ENCODE data around the gene FBF1.

DNA sequence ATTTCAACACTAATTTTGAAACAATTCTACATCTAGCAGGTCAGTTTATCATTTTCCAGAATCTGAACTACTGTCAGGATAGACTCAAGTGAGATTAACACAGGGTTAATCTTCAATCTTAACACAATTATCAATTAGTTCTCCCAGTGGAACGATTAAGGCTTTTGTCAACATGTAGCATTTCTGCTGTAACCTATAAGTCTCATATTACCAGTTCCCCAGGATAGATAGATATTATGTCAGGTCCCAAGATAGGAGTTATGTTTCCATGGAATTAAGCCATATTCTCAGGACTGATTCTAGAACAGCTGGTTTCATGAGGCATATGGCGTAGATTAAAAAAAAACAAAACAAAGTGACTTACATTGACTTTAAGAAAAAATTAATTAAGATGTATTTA is 4.4 kb upstream of the FBF1 start:
- TF ChIP-seq, protein P1, sequence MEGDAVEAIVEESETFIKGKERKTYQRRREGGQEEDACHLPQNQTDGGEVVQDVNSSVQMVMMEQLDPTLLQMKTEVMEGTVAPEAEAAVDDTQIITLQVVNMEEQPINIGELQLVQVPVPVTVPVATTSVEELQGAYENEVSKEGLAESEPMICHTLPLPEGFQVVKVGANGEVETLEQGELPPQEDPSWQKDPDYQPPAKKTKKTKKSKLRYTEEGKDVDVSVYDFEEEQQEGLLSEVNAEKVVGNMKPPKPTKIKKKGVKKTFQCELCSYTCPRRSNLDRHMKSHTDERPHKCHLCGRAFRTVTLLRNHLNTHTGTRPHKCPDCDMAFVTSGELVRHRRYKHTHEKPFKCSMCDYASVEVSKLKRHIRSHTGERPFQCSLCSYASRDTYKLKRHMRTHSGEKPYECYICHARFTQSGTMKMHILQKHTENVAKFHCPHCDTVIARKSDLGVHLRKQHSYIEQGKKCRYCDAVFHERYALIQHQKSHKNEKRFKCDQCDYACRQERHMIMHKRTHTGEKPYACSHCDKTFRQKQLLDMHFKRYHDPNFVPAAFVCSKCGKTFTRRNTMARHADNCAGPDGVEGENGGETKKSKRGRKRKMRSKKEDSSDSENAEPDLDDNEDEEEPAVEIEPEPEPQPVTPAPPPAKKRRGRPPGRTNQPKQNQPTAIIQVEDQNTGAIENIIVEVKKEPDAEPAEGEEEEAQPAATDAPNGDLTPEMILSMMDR (IDR thresholded peaks at IDR 0.05), result no peak
- no peak for TF ChIP-seq POLR2A (IDR thresholded peaks at IDR 0.05)

Measured in adrenal gland (tissue), 5 donors.